ENCODE measurements around the gene RAB3GAP1. TPM values are rescaled to one million over a fixed set of nuclear protein-coding genes. Genes with fewer than 3 reads are reported as not detected.

The RAB3GAP1 gene
- total RNA-seq, 1 experiment from 2014 or later = 38.6 TPM

- H3K9me3 ChIP-seq (ENCODE audit: control insufficient read depth, insufficient read depth, low read depth, low read length) = no peaks in the 10 kb centered on the region
- ChIA-PET POLR2A (no interaction called here), CTCF (no interaction called here)
- no TSS peak for BruUV-seq (replicated peaks)
- intact Hi-C loops (cut with micrococcal nuclease; ENCODE audit: unreplicated experiment) = no loop called here
- no peak overlapping the region for H3K27ac ChIP-seq (ENCODE audit: low read length)
- TF ChIP-seq REST (IDR thresholded peaks at IDR 0.05; ENCODE audit: insufficient read depth in 1 of 2, low read depth in 2 of 2, low read length in 1 of 2) = no peak
- TF ChIP-seq CTCF (IDR thresholded peaks at IDR 0.05) = no peak
- no peak for TF ChIP-seq TCF7L2 (IDR thresholded peaks at IDR 0.05; ENCODE audit: low read depth, low read length)
- TF ChIP-seq POLR2AphosphoS5 (IDR thresholded peaks at IDR 0.05; ENCODE audit: low read depth, low read length) = no peak
- no peak for TF ChIP-seq SIN3A (IDR thresholded peaks at IDR 0.05; ENCODE audit: borderline replicate concordance, insufficient read depth, low read depth, low read length)
- peaks cover 8% of the 10 kb centered on the region for H3K36me3 ChIP-seq (ENCODE audit: control insufficient read depth, insufficient read depth, low read length)
- no peaks in the 10 kb centered on the region for H3K27me3 ChIP-seq (ENCODE audit: control insufficient read depth, insufficient read depth, low read length)
- ATAC-seq (no peak), DNase-seq (ENCODE audit: low read depth, low spot score) (no peak)
- no peak overlapping the region for H3K4me3 ChIP-seq (ENCODE audit: low read depth in 2 of 2, low read length in 2 of 2)
- in situ Hi-C loops (cut with HindIII; ENCODE audit: low pct_unique_long_range_greater_than_20kb, low sequenced_read_pairs) = no loop called here
- H3K4me1 ChIP-seq (ENCODE audit: control insufficient read depth, insufficient read depth, low read length) = no peaks in the 10 kb centered on the region
These were observed 43.5 kb downstream of the RAB3GAP1 start for GRCh38 chr2:135095591-135095990.

GRCh38 chr2:135096665-135097446 lies 44.8 kb downstream of the RAB3GAP1 start:
- no peak for ATAC-seq
- Histone ChIP-seq H3K27me3 (ENCODE audit: control insufficient read depth, insufficient read depth, low read length) (no peaks in the 10 kb centered on the region), H3K36me3 (ENCODE audit: control insufficient read depth, insufficient read depth, low read length) (peaks cover 6% of the 10 kb centered on the region; the same call in 1 of the 2 replicates), H3K4me1 (ENCODE audit: control insufficient read depth, insufficient read depth, low read length) (no peaks in the 10 kb centered on the region), H3K9me3 (ENCODE audit: control insufficient read depth, insufficient read depth, low read depth, low read length) (no peaks in the 10 kb centered on the region), H3K4me3 (ENCODE audit: low read depth in 2 of 2, low read length in 2 of 2) (no peak overlapping the region), H3K27ac (ENCODE audit: low read length) (no peak overlapping the region)
- no peak for TF ChIP-seq REST (IDR thresholded peaks at IDR 0.05; ENCODE audit: insufficient read depth in 1 of 2, low read depth in 2 of 2, low read length in 1 of 2)
- TF ChIP-seq CTCF (IDR thresholded peaks at IDR 0.05) = no peak
- no TSS peak for BruUV-seq (replicated peaks)
- intact Hi-C loops (cut with micrococcal nuclease; ENCODE audit: unreplicated experiment) = no loop called here
- DNase-seq (ENCODE audit: low read depth, low spot score) = no peak
- ChIA-PET POLR2A (no interaction called here), CTCF (no interaction called here)
- in situ Hi-C loops (cut with HindIII; ENCODE audit: low pct_unique_long_range_greater_than_20kb, low sequenced_read_pairs) = no loop called here
